ENCODE measurements around the gene GABRR2.

DNA sequence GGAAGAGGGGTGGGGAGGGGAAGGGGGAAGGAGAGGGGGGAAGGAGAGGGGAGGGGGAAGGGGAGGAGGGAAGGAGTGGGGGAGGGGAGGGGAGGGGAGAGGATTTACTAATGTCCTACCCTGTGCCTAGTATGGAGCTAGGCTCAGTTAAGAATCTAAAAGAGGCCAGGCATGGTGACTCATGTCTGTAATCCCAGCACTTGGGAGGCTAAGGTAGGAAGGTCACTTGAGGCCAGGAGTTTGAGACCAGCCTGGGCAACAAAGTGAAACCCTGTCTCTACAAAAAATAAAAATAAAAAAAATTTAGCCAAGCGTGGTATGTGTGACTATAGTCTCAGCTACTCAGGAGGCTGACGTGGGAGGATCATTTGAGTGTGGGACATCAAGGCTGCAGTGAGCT lies 24.5 kb upstream of the GABRR2 start:
- TF ChIP-seq, protein P1, sequence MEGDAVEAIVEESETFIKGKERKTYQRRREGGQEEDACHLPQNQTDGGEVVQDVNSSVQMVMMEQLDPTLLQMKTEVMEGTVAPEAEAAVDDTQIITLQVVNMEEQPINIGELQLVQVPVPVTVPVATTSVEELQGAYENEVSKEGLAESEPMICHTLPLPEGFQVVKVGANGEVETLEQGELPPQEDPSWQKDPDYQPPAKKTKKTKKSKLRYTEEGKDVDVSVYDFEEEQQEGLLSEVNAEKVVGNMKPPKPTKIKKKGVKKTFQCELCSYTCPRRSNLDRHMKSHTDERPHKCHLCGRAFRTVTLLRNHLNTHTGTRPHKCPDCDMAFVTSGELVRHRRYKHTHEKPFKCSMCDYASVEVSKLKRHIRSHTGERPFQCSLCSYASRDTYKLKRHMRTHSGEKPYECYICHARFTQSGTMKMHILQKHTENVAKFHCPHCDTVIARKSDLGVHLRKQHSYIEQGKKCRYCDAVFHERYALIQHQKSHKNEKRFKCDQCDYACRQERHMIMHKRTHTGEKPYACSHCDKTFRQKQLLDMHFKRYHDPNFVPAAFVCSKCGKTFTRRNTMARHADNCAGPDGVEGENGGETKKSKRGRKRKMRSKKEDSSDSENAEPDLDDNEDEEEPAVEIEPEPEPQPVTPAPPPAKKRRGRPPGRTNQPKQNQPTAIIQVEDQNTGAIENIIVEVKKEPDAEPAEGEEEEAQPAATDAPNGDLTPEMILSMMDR (conservative IDR thresholded peaks at IDR 0.05) = no peak
- TF ChIP-seq ZFX (IDR thresholded peaks at IDR 0.05) = no peak

Data from C4-2B (cell line).